HepG2 (cell line): ENCODE data around the gene SAE1. TPM values are rescaled to one million over a fixed set of nuclear protein-coding genes. Genes with fewer than 3 reads are reported as not detected.
A peak's percentile ranks its signal among the peaks of the same experiment; 100 is the strongest.

Experiments used
- MAFG ChIP-seq: sonication (generic); formaldehyde crosslinking; IDR thresholded peaks from 2 replicates; pipeline ENCODE4 v1.5.1; 2020; ENCODE audit warnings: mild to moderate bottlenecking, missing genetic modification reagents
- MIXL1 ChIP-seq: IDR thresholded peaks from 2 replicates; pipeline ENCODE4 v1.6.1; 2016
- ZBTB40 ChIP-seq, 2 experiments: fragments of 450-650 bp in 1 of 2; sonication (generic) in 1 of 2; formaldehyde crosslinking in 1 of 2; IDR thresholded peaks; 2 replicates each; pipeline versions ENCODE4 v1.6.1 to v1.8.0; 2016 to 2022; ENCODE audit warnings: antibody characterized with exemption in 1 of 2, mild to moderate bottlenecking in 1 of 2, missing genetic modification reagents in 1 of 2
- ZMAT3 ChIP-seq: sonication (generic); formaldehyde crosslinking; conservative IDR thresholded peaks from 2 replicates; pipeline ENCODE4 v1.7.0; 2021; ENCODE audit warnings: missing genetic modification reagents
- polyA plus RNA-seq, 8 experiments: library from polyadenylated mRNA; depleted of rRNA in 3 of 8; stranded (reverse) in 7 of 8; unstranded in 1 of 8; fragments of >200 nt; fragmentation: Illumina TruSeq in 4 of 8; extraction: Trizol in 4 of 8; gene quantifications; 2 replicates each; pipeline versions ENCODE4 v1.2.1 to v1.2.3, GENCODE V29; 2011 to 2016; ENCODE audit warnings: low read depth in 4 of 8, missing spikeins in 1 of 8, mixed read lengths in 1 of 8; ENCODE audit not compliant: insufficient read depth in 1 of 8
- total RNA-seq, 5 experiments: library from RNA; depleted of rRNA; stranded (reverse); fragments of >200 nt; fragmentation: Illumina TruSeq; extraction: Trizol; gene quantifications; 2 replicates each; pipeline ENCODE4 v1.2.3, GENCODE V29; 2016; ENCODE audit warnings: low read depth in 1 of 5

SAE1 gene
- total and polyA plus RNA-seq, 2 of the 13 experiments (the other 11 are each of a cell fraction or from before 2014, with no cell fraction given) = 87.6 to 197 TPM

DNA sequence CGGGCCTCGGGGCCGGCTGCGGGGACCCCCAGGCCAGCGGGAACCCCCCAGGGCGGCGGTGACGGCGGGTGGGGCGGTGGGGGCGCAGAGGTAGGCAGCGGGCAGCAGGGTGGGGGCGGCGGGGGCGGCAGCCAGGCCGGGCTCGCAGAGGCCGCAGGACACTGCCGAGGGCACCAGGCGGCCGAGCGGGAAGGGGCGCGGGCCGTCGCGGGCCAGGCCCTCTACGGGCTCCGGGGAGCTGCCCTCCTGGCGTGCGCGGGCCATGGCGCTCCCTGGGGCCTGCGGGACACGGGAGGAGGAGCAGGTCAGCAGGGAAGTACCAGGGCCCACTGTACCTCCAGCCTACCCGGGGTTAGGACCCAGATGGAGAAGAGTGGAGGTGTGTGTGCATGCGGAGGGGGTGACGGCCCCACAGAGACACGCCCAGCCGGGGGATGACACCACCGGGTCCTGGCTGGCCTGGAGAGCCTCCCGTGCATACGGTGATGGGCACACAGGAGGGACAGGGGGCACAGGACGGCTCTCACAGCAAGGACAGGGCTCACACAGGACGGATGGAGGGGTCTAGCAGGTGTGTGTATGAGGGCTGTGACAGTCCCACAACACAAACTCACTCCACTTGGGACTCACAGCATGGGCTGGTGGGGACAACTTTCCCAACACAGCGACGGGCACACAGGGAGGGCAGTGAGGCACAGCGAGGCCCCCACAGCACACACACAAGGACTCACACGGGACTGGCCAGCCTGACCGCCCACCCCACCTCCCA is 97.7 kb downstream of the SAE1 start (continued):
- no peak for TF ChIP-seq ZBTB40 (IDR thresholded peaks at IDR 0.05)
- TF ChIP-seq ZBTB40 (CRISPR knock-in tag; IDR thresholded peaks at IDR 0.05) = no peak
- peak; percentile 44; the same call in 1 of the 2 replicates for TF ChIP-seq MIXL1
- peak; percentile 7; the same call in 1 of the 2 replicates for TF ChIP-seq MAFG (CRISPR knock-in tag)
- TF ChIP-seq ZMAT3 (CRISPR knock-in tag) = 0 out of 2 replicates have a peak, but pooled peaks have one; percentile 58
- TF ChIP-seq, all 625 proteins: peak for 111
